HG03196 (cell line): ENCODE data around the gene CPM.
"Not testable (repeated sequence)": the region's sequence is repeated elsewhere in the genome, so short reads cannot be mapped to it uniquely, and the experiment has no call there.

Experiments used
- ATAC-seq: cut with Tn5 transposase; IDR thresholded peaks from one replicate; pipeline ENCODE4 v1.9.1; 2021; ENCODE audit not compliant: unreplicated experiment

The CPM gene

DNA sequence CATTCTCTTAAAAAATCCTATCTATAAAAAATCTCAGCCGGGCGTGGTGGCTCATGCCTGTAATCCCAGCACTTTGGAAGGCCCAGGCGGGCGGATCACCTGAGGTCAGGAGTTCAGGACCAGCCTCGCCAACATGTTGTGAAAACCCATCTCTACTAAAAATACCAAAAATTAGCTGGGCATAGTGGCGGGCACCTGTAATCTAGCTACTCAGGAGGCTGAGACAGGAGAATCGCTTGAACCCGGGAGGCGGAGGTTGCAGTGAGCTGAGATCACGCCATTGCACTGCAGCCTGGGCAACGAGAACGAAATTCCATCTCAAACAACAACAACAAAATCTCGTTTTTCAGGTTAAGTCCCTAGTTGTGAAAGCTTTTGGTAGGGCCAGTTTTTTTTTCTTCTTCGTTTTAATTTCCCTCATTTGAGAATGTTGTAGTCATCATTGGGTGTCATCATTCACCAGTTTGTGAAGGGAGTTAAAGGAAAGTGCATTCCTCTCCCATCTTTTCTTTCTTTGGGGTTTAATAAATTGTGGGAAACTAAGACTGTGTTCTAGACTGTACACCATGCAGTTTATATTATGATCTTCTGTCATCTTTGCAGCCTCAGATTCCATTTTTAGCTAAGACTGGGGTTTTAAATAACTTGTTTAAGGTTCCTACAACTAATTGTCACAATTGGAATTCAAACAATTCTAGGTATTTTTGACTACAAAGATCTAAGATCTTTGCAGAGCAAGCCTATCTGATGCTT is 101.0 kb downstream of the CPM start:
- ATAC-seq, result no peak

DNA sequence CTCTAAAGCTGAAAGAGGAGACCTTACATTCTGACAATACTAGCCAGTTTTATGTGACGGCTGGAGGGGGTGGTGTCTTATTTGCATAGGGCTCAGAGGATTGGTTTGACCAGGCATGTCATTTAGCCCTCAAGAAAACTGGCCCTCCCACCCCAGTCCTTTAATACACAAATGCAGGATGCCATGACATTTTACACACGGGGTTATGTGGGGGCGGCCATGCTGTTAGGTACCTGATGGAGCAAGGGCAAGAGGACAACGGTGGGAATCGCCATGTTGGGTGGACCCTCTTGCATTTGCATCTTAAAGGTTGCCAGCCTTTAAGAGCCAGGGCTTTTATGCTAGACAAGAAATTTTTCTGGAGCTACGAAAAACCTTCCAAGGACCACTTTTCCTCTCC is 101.7 kb downstream of the CPM start:
- ATAC-seq, result no peak

DNA sequence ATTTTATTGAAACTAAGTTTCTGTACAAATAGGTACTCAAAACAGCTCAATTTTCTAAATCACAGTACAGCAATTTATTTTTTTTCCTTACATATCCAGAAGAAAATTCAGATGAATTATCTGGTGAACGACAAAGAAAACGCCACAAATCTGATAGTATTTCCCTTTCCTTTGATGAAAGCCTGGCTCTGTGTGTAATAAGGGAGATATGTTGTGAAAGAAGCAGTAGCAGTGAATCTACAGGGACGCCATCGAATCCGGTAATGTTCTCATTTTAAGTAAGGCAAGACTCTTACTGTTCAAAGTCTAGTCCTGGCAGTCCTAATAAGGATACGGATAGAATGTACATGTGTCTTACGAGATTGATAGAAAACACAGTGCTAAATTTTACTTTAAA is 104.3 kb downstream of the CPM start:
- no peak for ATAC-seq

DNA sequence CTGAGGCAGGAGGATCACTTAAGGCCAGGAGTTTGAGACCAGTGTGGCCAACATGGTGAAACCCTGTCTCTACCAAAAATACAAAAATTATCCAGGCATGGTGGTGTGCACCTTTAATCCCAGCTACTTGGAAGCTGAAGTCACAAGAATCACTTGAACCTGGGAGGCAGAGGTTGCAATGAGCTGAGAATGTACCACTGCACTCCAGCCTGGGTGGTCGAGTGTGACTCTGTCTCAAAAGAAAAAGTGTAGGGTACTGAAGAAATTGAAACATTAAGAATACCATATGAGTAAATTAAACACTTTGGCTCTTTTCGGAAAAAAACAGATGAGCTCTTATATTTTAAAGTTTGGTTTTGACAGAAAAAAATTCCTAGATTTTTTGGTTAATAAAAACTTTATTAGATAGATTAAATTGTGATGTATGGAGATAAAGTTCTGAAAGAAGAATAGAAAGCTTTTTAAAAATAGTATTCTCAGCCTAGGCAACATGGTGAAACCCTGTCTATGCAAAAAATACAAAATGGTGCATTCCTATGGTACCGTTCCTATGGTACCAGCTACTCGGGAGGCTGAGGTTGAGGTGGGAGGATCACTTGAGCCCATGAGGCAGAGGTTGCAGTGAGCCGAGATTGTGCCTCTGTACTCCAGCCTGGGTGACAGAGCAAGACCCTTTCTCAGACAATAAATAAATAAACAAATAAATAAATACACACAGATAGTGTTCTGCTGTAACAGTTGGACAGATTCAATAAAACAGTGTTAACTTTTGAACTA is 104.9 kb downstream of the CPM start:
- ATAC-seq, result no peak

DNA sequence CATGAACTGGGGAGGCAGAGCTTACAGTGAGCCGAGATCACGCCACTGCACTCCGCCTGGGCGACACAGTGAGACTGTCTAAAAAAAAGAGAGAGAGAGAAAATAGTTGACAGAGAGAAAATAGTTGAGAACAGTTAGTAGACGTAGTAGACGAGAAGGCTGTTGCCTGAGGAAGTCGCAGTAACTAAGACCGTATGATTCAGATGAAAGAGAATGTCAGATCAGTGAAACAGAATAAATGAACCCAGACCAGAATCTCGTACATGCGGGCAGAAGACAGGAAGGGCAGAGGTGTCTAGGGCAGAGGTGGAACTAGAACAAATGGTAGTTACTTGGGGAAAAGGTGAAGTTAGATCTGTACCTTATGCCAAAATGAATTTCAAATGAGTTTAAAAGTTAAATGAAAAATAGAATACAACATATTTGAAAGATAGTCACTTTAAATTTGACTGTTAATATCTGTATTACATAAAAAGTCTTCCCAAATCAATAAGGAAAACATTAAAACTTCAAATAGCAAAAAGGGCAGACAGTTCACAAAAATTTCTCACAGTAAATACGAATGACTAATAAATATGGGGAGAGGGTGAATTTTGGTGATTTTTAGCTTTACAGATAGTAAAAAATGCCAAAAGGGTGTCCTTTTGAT is 107.3 kb downstream of the CPM start:
- ATAC-seq, result no peak

DNA sequence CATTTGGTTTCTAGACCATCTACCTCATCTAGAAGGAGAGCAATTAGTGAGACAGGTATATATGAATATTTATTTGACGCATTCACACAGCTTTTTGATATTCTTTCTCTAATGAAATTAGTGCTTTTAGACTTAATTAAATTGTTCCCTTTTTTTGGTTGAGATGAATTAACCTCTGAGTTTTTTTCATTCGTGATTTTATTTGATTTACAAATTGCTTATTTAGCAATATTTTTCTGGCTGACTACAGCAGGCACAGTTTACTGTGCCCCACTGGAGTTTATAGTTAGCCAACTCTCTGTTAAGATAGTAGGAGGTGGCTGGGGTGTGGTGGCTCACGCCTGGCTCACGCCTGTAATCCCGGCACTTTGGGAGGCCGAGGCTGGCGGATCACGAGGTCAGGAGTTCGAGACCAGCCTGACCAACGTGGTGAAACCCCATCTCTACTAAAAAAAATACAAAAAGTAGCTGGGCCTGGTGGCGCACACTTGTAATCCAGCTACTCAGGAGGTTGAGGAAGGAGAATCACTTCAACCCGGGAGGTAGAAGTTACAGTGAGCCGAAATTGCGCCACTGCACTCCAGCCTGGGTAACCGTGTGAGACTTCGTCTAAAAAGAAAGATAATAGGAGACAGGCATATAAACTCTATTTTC is 108.2 kb downstream of the CPM start:
- ATAC-seq, result no peak

DNA sequence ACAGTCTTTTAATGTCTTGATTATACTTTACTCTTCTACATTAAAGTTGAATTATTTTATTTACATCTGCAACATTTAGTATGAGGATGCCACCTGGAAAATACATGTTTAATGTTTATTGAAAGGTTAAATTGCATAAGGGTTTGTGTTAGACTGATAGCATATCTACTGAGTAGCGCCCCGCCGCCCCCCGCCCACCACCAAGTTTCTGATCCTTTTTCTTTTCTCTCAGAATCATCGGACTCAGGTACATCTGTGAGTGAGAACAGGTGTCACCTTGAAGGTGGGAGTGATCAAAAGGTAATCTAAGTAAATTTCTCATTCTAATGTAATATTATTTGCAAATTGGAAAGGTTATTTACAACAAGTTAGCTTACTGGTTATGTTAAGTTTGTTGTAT is 108.8 kb downstream of the CPM start:
- ATAC-seq, result no peak

DNA sequence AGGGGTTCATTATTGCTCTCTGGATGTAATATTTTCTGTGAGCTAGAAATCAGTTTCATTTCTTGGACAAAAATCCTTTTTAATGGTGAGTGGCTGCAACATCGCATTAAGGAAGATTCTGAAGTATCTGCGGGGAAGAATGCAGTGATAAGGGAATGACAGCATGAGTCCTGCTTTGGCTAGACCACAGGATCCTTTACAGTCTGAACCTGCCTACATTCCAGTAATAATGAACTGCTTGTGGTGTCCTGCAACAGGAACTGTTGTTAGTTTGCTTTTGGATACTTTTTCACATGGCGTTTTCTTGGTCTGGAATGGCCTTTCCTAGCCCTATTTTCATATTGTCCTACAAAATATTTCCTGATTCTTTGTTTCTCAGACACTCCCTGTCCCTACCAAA is 109.3 kb downstream of the CPM start:
- no peak for ATAC-seq

DNA sequence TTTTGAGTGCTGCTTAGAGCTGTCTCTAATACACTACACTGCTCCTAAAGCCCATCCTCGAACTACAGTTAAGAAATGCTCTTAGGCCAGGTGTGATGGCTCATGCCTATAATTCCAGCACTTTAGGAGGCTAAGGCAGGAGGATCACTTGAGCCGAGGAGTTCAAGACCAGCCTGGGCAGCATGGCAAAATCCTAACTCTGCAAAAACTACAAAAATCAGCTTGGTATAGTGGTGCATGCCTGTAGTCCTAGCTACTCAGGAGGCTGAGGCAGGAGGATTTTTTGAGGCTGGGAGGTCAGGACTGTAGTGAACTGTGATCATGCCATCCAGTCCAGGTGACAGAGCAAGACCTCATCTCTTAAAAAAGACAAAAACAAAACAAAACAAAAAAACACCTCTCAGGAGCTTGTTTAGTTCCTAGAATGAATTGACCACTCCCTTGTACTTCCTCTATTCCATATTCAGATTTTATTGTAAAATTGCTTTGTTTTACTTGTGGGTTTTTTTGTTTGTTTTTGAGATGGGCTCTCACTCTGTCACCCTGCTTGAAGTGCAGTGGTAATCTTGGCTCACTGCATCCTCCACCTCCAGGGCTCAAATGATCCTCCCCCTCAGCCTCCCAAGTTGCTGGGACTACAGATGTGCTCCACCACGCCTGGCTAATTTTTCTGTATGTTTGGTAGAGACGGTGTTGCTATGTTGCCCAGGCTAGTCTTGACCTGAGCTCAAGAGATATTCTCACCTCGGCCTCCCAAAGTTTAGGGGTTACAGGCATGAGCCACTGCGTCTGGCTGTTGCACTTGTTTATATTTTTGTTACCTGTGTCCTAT is 111.4 kb downstream of the CPM start:
- no peak for ATAC-seq

DNA sequence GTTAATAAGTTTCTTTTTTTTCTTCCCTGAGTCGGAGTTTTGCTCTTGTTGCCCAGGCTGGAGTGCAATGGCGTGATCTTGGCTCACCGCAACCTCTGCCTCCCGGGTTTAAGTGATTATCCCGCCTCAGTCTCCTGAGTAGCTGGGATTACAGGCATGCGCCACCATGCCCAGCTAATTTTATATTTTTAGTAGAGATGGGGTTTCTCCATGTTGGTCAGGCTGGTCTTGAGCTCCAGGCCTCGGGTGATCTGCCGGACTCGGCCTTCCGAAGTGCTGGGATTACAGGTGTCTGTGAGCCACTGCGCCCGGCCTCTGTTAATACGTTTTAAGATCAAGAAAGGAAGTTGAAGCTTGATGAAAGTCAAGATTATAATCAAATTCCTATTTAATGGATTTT is 113.5 kb downstream of the CPM start:
- ATAC-seq, result not testable (repeated sequence)

DNA sequence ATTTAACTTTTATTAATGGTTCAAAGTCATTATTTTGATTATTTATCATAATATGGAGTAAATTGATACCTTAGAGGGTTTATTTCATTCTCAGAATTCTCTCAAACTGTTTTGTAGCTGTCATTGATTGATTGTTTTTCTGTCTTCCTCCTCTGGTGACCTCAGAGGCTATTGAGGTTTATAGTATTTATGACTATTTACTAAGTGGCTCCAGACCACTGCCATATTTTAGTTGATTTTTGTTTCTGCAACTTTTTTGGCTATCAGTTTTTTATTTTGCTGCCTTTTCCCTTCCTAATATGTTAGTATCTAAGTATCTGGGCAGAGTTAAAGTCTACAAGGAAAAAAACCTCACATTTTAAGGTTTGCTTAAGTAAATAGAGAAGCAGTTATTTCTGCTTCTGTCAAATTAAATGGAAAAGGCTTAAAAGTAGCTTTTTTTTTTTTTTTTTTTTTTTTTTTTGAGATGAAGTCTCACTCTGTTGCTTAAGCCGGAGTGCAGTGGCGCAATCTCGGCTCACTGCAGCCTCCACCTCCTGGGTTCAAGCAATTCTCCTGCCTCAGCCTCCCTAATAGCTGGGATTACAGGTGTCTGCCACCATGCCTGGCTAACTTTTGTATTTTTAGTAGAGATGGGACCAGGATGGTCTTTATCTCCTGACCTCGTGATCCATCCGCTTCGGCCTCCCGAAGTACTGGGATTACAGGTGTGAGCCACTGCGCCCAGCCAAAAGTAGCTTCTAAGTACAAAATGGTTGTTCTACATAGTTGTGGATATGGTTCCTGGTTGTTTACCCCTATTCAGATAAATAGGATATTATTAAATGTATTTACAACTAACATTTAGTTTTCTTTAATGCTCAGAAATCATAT is 116.8 kb downstream of the CPM start:
- ATAC-seq, result no peak

DNA sequence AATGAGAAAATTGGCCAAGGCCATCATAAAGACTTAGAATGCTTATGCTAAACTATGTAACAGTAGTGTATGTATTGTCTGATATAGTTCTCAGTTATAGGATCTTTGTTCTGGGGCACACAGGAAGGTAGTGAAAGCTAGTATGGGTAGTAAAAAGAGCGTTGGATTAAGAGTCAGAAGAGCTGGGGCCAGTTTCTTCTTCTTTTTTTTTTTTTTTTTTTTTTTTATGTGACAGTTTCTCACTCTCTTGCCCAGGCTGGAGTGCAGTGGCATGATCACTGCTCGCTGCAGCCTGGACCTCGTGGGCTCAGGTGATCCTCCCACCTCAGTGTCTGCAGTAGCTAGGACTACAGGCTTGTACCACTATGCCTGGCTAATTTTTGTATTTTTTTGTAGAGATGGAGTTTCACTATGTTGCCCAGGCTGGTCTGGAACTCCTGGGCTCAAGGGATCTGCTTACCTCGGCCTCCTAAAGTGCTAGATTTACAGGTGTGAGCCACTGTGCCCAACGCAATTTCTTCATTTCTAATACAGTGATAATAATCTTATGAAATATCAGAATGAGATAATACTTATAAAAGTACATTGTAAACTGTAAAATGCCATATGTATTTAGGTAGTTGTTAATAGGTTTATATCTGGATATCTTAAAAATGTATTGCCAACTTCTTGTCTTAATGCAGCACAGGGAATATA is 117.6 kb downstream of the CPM start:
- no peak for ATAC-seq

DNA sequence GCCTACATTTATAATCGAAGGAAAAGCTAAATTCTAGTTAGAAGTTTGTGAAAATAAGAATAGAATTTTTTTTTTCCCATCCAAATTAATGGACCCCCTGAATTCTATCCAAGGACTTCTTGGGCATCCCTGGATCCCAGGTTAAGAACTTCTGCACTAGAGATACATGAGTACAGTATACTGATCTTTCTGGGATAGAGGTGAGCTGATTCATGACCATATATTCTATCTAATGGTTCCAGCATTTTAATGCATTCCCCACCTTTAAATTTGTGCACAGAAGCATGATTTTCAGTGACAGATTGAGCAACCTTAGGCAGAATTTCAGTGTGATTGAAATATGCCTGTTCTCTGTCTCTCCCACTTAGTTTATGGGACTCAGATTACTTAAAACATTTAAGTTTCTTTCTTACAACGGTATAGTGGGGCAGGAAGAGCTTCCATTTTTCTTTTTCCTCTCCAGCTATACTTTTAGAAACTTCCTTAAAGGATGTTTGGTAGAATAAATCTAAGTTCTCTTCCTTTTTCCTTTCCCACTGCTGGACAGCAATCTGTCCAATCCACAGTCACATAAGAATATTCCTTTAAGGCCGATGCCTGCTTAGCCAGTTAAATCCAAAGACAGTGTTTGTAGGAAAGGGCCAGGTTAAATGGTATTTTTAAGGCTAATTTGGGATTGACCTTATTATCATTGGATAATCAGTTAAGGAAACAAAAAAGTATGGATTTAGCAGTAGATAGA is 118.3 kb downstream of the CPM start:
- ATAC-seq, result no peak

DNA sequence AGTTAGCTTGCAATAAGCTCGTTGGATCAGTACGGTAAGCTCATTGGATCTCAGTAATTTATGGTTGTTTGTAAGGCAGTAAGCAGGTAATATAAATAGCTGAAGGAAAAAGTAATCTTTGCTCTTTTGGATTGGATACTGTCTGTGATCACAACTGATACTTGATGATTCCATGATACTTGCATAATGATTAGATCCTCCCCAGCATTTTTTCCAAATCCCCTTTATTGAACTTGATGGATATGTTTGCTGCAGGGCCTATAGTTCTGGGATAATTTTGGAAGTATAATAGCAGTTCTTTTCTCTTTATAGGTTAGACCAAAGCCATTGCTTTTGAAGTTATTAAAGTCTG is 119.8 kb downstream of the CPM start:
- no peak for ATAC-seq

DNA sequence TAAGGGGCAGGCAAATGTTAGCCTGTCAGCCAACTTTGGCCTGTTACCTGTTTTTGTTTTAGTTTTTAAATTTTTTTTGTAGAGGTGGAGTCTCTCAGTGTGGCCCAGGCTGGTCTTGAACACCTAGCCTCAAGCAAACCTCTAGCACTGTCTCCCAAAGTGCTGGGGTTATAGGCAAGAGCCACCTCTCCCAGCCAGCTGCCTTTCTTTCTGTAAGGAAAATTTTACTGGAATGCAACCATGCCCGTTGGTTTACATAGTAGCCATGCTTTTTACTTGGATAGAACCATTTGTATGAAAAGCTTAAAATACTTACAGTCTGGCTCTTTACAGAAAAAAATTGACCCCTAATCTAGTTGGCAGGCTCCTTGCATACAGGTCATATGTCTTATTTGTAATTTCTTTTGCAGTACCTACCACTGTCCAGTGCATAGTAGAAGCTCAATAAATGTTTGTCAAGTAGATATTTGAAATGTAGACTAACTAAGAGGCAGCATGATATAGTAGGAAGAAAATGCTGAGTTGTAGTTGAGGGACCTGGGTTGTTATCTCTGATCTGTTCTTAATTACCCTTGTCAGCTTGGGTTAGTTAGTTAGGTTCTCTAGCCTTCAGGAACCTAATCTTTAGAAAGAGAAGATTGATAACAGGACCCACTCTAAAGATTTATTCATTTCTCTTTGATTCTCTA is 120.3 kb downstream of the CPM start:
- no peak for ATAC-seq

DNA sequence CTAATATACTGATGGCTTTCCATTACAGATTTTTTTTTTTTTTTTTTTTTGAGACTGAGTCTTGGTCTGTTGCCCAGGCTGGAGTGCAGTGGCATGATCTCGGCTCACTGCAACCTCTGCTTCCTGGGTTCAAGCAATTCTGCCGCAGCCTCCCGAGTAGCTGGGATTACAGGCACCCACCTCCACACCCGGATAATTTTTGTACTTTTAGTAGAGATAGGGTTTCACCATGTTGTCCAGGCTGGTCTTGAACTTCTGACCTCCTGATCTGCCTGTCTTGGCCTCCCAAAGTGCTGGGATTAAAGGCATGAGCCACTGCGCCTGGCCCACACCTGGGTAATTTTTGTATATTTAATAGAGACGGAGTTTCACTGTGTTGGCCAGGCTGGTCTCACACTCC is 121.4 kb downstream of the CPM start:
- not testable (repeated sequence) for ATAC-seq

DNA sequence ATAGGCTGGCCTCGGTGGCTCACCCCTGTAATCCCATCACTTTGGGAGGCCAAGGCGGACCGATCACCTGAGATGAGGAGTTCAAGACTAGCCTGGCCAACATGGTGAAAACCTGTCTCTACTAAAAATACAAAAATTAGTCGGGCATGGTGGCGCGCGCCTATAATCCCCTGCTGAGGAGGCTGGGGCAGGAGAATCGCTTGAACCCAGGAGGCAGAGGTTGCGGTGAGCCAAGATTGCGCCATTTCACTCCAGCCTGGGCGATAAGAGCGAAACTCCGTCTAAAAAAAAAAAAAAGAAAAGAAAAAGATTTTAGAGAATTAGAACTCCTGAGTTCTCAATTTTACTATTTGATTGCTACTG is 123.0 kb downstream of the CPM start:
- not testable (repeated sequence) for ATAC-seq
